ENCODE results near the gene WDR83. TPM values are rescaled to one million over a fixed set of nuclear protein-coding genes. Genes with fewer than 3 reads are reported as not detected.

Gene WDR83
- total and polyA plus RNA-seq, 2 experiments from 2014 or later: 9.1 to 19.5 TPM

DNA sequence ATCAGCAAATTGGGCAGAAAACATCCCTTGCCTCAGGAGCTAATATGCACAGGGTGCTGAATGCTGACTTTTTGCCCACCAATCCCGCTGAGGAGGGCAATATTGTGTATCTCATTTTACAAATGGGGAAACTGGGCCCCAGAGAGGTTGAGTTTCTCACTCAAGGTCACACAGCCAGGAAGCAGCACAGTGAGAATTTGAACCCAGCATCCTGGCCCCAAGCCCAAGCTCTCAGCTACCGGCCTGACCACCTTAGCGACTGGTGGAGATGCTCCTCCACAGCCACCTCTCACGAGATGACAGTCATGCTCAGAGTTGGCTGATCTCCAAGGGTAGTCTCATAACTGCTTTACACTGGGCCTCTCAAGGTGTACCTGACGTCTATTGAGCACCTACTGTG lies 26.4 kb downstream of the WDR83 start:
- Histone ChIP-seq H3K4me2 (no peak overlapping the region), H3K79me2 (no peaks in the 10 kb centered on the region), H3K4me1 (ENCODE audit: insufficient read depth) (peaks cover 5% of the 10 kb centered on the region), H3K27me3 (no peaks in the 10 kb centered on the region), H4K20me1 (ENCODE audit: insufficient read depth, poor library complexity, severe bottlenecking) (no peaks in the 10 kb centered on the region), H3K4me3 (no peak overlapping the region), H3K27ac (no peak overlapping the region), H3K9me2 (replicated peaks; ENCODE audit: insufficient read depth) (no peaks in the 10 kb centered on the region), H3K36me3 (replicated peaks; ENCODE audit: insufficient read depth, low read depth) (no peaks in the 10 kb centered on the region), H2AFZ (no peak overlapping the region), H3K9me3 (ENCODE audit: low read depth) (no peaks in the 10 kb centered on the region)
- DNase-seq (ENCODE audit: low spot score): no peak
- 91% methylated on average over 5 of the region's 5 CpGs for WGBS (ENCODE audit: low lambda C conversion rate, missing lambda C conversion rate)
- TF ChIP-seq EZH2 (IDR thresholded peaks at IDR 0.05; ENCODE audit: borderline replicate concordance): no peak
- TF ChIP-seq, protein P1, sequence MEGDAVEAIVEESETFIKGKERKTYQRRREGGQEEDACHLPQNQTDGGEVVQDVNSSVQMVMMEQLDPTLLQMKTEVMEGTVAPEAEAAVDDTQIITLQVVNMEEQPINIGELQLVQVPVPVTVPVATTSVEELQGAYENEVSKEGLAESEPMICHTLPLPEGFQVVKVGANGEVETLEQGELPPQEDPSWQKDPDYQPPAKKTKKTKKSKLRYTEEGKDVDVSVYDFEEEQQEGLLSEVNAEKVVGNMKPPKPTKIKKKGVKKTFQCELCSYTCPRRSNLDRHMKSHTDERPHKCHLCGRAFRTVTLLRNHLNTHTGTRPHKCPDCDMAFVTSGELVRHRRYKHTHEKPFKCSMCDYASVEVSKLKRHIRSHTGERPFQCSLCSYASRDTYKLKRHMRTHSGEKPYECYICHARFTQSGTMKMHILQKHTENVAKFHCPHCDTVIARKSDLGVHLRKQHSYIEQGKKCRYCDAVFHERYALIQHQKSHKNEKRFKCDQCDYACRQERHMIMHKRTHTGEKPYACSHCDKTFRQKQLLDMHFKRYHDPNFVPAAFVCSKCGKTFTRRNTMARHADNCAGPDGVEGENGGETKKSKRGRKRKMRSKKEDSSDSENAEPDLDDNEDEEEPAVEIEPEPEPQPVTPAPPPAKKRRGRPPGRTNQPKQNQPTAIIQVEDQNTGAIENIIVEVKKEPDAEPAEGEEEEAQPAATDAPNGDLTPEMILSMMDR (IDR thresholded peaks at IDR 0.05; ENCODE audit: poor library complexity): no peak
- no peak for TF ChIP-seq EZH2phosphoT487 (IDR thresholded peaks at IDR 0.05; ENCODE audit: low read depth, severe bottlenecking, unreplicated experiment)

DNA sequence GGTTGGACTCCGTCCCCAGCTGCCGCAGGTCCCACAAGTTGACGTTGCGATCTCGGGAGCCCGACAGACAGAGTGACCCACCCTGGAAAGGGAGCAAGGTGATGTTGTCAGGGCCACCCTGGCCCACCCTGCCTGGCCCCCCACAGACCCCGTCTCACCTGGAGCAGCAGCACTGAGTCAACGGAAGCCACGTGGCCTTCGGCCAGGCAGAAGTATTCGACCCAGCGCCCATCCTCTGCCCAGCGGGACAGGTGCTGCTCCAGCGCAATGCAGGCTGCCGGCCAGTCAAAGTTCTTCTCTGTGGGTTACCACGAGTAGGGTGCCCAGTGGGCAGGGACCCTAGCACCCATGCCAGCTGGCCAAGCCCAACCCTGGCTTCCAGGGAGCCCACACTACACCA lies 28.0 kb downstream of the WDR83 start:
- no peak overlapping the region for H3K27ac ChIP-seq
- no peaks in the 10 kb centered on the region for H3K27me3 ChIP-seq
- no peaks in the 10 kb centered on the region for H3K79me2 ChIP-seq
- 94% methylated on average over 16 of the region's 16 CpGs for WGBS (ENCODE audit: low lambda C conversion rate, missing lambda C conversion rate)
- H2AFZ ChIP-seq: no peak overlapping the region
- no peak for DNase-seq (ENCODE audit: low spot score)
- H3K9me2 ChIP-seq (replicated peaks; ENCODE audit: insufficient read depth): no peaks in the 10 kb centered on the region
- peaks cover 5% of the 10 kb centered on the region for H3K4me1 ChIP-seq (ENCODE audit: insufficient read depth)
- H3K9me3 ChIP-seq (ENCODE audit: low read depth): no peaks in the 10 kb centered on the region
- TF ChIP-seq EZH2phosphoT487 (IDR thresholded peaks at IDR 0.05; ENCODE audit: low read depth, severe bottlenecking, unreplicated experiment) (no peak), EZH2 (IDR thresholded peaks at IDR 0.05; ENCODE audit: borderline replicate concordance) (no peak)
- TF ChIP-seq, protein P1 (IDR thresholded peaks at IDR 0.05; ENCODE audit: poor library complexity): no peak
- H3K36me3 ChIP-seq (replicated peaks; ENCODE audit: insufficient read depth, low read depth): no peaks in the 10 kb centered on the region
- no peaks in the 10 kb centered on the region for H4K20me1 ChIP-seq (ENCODE audit: insufficient read depth, poor library complexity, severe bottlenecking)
- H3K4me2 ChIP-seq: no peak overlapping the region
- no peak overlapping the region for H3K4me3 ChIP-seq

DNA sequence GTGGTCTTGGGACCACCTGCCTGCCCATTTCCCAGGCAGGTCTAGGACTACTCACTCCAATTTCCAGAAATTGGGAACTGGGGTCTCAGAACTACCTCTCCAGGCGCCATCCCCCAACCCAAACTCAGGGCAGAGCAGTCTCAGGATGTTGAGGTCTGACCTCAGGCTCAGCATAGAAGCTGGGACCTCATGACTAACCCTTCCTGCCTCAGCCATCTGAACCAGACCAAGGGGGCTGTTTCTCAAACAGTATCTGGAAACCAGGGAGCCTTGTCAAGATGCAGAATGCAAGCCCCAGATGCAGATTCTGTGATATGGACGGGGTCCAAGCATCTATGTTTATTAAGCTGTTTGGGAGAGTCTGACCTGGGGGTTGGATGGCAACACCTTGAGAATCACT lies 28.5 kb downstream of the WDR83 start:
- no peak for DNase-seq (ENCODE audit: low spot score)
- Histone ChIP-seq H3K4me3 (no peak overlapping the region), H3K9me2 (replicated peaks; ENCODE audit: insufficient read depth) (no peaks in the 10 kb centered on the region), H3K27ac (no peak overlapping the region), H3K27me3 (no peaks in the 10 kb centered on the region), H3K36me3 (replicated peaks; ENCODE audit: insufficient read depth, low read depth) (no peaks in the 10 kb centered on the region), H4K20me1 (ENCODE audit: insufficient read depth, poor library complexity, severe bottlenecking) (no peaks in the 10 kb centered on the region), H2AFZ (no peak overlapping the region), H3K79me2 (no peaks in the 10 kb centered on the region), H3K9me3 (ENCODE audit: low read depth) (no peaks in the 10 kb centered on the region), H3K4me1 (ENCODE audit: insufficient read depth) (peaks cover 5% of the 10 kb centered on the region), H3K4me2 (no peak overlapping the region)
- 72% methylated on average over 2 of the region's 2 CpGs for WGBS (ENCODE audit: low lambda C conversion rate, missing lambda C conversion rate)
- TF ChIP-seq EZH2 (IDR thresholded peaks at IDR 0.05; ENCODE audit: borderline replicate concordance) (no peak), EZH2phosphoT487 (IDR thresholded peaks at IDR 0.05; ENCODE audit: low read depth, severe bottlenecking, unreplicated experiment) (no peak)
- TF ChIP-seq, protein P1 (IDR thresholded peaks at IDR 0.05; ENCODE audit: poor library complexity): no peak

DNA sequence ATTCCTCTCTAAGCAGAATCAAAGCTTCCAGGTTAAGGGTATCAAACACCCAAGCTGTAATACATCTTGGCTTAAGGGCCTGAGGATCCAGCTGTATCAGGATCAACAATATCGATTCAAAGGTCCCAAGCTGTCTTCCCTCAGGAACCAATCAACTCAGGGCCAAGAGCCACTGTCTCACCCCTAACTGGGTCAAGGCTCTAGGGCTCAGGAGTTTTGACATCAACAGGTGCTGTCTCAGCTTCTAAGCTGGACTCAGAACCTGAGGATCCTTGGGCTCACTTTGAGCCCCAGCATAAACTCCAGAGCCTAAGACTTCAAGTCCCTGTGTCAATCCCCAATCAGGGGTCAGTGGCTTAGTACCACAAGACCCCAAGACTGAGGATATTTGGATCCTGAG lies 28.9 kb downstream of the WDR83 start:
- H3K27me3 ChIP-seq: no peaks in the 10 kb centered on the region
- peaks cover 5% of the 10 kb centered on the region for H3K4me1 ChIP-seq (ENCODE audit: insufficient read depth)
- H3K4me2 ChIP-seq: peak overlapping the region; percentile 87
- 92% methylated on average over 1 of the region's 1 CpG for WGBS (ENCODE audit: low lambda C conversion rate, missing lambda C conversion rate)
- DNase-seq (ENCODE audit: low spot score): no peak
- H3K9me3 ChIP-seq (ENCODE audit: low read depth): no peaks in the 10 kb centered on the region
- no peak overlapping the region for H3K27ac ChIP-seq
- no peak overlapping the region for H3K4me3 ChIP-seq
- H4K20me1 ChIP-seq (ENCODE audit: insufficient read depth, poor library complexity, severe bottlenecking): no peaks in the 10 kb centered on the region
- no peaks in the 10 kb centered on the region for H3K9me2 ChIP-seq (replicated peaks; ENCODE audit: insufficient read depth)
- H2AFZ ChIP-seq: no peak overlapping the region
- TF ChIP-seq, protein P1 (IDR thresholded peaks at IDR 0.05; ENCODE audit: poor library complexity): no peak
- no peak for TF ChIP-seq EZH2 (IDR thresholded peaks at IDR 0.05; ENCODE audit: borderline replicate concordance)
- no peak for TF ChIP-seq EZH2phosphoT487 (IDR thresholded peaks at IDR 0.05; ENCODE audit: low read depth, severe bottlenecking, unreplicated experiment)
- H3K79me2 ChIP-seq: no peaks in the 10 kb centered on the region
- H3K36me3 ChIP-seq (replicated peaks; ENCODE audit: insufficient read depth, low read depth): no peaks in the 10 kb centered on the region

Data from hepatocyte (in vitro differentiated cells).